Activated T-helper 9 cell treated with anti-CD3 and anti-CD28 coated beads, Interleukin-2, amount 50 U/mL, for 16 hours (primary cell): Measurements from ENCODE around the gene LRRFIP2.
"Not testable (repeated sequence)": the region's sequence is repeated elsewhere in the genome, so short reads cannot be mapped to it uniquely, and the experiment has no call there.

Experiments used
- DNase-seq: peaks from one replicate; pipeline ENCODE4 v3.0.0-alpha.2; 2020; ENCODE audit warnings: low read depth

LRRFIP2 gene

DNA sequence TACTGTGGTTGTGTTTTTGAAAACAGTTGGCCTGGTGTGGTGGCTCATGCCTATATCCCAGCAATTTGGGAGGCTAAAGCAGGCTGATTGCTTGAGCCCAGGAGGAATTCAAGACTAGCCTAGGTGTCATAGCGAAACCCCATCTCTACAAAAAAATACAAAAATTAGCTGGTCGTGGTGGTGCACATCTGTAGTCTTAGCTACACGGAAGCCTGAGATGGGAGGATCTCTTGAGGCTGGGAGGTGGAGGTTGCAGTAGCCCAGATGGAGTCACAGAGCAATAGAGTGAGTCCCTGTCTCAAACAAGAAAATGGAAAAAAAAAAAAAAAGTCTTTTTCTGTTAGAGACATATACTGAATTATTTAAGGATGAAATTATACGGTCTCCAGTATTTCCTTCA is 14.7 kb upstream of the LRRFIP2 start:
- no peak for DNase-seq

DNA sequence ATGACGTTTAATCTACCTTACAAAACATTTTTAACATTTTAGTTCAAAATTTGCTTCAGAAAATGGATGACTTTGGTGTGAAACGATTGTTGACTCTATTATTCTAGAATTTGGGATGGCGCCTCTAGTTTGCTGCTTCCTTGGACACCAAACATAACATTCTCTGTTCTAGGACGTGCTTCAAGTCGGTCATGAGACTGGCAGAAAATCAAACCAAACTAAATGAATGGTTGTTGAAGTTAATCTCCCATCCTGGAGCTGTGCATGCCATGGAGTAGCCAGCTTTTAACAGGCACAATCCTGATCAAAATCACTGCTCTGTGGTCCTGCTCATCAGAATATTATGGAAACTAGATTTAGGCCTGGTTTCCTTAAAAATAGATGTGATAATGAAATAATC is 9.6 kb upstream of the LRRFIP2 start:
- DNase-seq = no peak

GRCh38 chr3:37183375-37183831 is 9.0 kb upstream of the LRRFIP2 start:
- no peak for DNase-seq

DNA sequence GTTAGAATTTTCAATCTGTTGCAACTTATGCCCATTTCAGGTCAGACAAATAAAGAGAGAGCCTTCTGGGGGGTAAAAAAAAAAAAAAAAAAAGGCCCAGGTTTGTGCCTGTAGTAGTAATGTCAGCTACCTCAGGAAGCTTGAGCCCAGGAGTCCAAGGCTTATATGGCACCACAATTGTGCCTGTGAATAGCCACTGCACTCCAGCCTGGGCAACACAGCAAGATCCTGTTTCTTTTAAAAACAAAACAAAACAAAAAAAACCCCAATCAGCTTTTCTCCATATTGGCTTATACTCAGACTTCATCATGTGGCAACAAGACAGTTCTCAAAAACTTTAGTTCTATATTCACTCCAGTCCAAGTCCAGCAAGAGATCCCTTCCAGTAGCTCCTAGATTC is 8.4 kb upstream of the LRRFIP2 start:
- no peak for DNase-seq

DNA sequence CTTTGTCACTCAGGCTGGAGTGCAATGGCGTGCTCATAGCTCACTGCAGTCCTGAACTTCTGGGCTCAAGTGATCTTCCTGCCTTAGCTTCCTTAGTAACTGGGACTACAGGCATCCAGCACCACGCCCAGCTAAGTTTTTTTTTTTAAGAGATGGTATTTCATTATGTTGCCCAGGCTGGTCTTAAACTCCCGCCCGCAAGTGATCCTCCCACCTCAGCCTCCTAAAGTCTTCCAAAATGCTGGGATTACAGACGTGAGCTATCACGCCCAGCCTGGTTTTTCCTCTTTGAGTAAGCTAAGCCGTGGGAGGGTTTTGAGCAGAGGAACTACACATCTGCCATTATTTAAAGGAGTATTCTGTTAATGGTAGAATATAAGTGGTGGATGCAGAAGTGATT is 7.4 kb upstream of the LRRFIP2 start:
- no peak for DNase-seq

- no peak for DNase-seq
Observed at GRCh38 chr3:37179144-37179967, 5.0 kb upstream of the LRRFIP2 start.

GRCh38 chr3:37173806-37174205 is 576 bp downstream of the LRRFIP2 start:
- no peak for DNase-seq

GRCh38 chr3:37171144-37171543 is 3.2 kb downstream of the LRRFIP2 start:
- DNase-seq = no peak

GRCh38 chr3:37170513-37170912 is 3.9 kb downstream of the LRRFIP2 start:
- no peak for DNase-seq

- DNase-seq = no peak
Observed at GRCh38 chr3:37170060-37170459, 4.3 kb downstream of the LRRFIP2 start.

- no peak for DNase-seq
Observed at GRCh38 chr3:37168896-37169295, 5.5 kb downstream of the LRRFIP2 start.

DNA sequence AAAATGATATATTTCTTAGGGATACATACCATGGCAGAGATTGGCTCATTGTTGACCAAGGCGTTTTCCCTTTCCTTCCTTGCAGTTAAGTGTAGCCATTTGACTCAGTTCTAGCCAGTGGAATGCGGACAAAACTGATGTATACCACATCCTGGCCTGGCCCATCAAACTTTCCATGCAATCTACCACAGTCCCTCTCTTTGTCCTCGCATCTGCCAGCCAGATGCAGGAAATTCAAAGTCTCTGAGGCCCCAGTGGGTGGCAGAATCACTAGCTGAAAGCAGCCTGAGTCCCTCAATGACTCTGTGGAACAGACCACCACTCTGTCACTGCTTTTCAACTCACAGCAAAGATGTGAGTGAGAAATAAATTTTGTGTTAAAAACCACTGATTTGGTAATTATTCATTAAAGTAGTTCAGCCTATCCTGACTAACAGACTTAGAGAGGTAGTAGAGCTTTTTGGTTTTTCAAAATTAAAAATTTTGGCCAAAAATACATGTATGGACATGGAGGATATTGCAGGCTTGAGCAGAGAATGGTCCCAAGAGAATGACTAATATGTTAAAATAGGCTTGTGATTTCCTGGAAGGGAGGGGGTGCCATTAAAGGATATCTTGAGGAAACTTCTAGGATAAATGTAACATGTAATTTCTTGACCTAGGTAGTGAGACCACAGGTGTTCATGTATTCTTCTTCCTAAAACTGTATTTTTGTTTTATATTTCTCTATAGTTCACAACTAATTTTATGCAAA is 10.9 kb downstream of the LRRFIP2 start:
- DNase-seq = no peak

GRCh38 chr3:37162501-37163245 is 11.7 kb downstream of the LRRFIP2 start:
- DNase-seq = no peak

DNA sequence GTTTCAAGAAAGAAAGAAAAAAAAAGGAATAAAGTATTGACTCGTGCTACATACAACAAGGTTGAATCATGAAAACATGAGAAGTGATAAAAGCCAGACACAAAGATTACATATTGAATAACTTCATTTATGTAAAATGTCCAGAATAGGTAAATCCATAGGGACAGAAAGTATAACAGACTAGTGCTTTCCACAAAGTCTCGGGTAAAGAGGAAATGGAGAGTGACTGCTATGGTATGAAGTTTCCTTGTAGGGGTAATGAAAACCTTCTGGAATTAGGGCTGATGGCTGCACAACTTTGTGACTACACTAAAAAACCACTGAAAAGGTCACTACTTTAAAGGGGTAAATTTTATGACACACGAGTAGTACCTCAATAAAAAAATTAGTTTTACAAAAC is 13.0 kb downstream of the LRRFIP2 start:
- DNase-seq = no peak

- no peak for DNase-seq
Observed at GRCh38 chr3:37155782-37156181, 18.6 kb downstream of the LRRFIP2 start.

- DNase-seq = no peak
Observed at GRCh38 chr3:37154668-37155314, 19.6 kb downstream of the LRRFIP2 start.

DNA sequence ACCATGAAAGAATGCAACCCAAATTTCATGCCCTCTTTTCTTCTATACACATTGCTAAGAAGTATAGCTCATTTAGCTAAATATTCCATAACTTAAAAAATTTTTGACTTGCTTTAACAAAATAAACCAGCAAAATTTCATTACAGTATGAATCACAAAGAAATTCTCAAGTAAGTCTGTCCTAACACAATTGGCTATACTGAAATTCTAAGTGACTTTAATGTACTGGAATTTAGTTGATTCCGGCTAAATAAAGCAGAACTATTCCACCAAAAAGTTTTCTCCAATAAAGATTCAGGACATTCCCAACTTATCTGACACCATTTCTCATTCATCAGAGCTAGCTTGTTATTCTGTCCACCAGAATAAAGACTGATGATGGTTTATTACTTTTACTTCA is 23.8 kb downstream of the LRRFIP2 start:
- no peak for DNase-seq

DNA sequence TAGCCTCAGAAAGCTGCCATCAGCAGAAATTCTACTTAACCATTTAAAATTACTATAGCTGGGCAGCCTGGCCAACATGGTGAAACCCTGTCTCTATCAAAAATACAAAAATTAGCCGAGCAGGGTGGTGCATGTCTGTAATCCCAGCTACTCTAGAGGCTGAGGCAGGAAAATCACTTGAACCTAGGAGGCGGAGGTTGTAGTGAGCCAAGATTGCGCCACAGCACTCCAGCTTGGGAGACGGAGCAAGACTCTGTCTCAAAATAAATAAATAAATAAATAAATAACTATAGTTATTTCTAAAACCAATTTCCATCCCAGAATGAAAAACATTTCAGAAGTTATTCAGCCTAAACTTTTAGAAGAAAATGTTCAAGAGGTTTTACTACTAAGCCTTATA is 25.1 kb downstream of the LRRFIP2 start:
- DNase-seq = no peak

DNA sequence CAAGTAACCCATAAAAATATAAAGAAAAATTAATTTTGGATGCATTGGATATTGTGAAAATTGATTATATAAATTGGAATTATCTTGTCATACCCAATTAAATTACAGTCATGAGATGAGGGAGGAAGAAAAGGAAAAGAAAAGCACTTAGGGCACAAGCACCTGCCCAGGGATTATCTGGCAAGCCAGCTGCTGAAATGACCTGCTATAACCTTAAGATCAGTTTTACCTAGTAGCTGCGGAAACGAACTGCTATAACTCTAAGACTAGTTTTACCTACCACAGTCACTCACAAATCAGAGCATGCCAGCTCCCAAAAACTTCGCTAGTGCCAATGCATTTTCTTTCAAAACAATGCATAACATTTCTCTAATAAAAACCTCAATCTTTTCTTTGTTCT is 26.2 kb downstream of the LRRFIP2 start:
- no peak for DNase-seq

DNA sequence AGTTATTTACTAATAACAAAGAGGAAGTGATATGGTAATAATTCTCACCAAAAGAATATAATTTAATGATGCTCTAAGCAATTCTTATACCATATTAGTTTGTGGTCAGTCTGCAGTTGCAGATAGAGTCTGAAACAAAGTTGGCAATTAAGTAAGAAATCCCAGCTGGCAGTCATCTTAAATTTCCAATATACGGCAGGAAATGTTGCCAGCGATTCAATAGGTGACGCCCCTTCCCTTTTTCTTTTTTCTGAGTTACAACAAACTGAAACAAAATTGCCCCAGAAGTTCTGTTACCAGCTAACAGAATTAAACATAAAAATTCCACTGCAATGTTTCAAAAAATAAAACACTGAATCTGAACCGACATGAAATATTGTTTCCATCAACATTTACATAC is 26.7 kb downstream of the LRRFIP2 start:
- no peak for DNase-seq

- DNase-seq = not testable (repeated sequence)
Observed at GRCh38 chr3:37146927-37147326, 27.5 kb downstream of the LRRFIP2 start.

DNA sequence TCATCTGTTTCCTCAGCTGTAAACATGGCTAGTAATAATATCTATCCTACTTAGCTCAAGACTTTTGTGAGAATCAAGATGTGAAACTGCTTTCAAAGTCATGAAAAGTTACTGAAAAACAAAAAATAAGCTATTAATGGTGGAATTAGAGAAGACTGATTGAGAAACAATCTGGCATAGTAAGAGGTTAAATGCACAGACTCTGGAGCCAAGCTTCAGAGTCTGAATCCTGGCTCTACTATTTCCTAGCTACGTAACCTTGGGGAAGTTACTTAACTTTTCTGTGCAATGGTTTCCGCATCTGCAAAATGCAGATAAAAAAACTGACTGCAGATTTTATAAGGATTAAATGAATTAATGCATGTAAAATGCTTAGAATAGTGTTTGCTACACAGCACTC is 28.8 kb downstream of the LRRFIP2 start:
- no peak for DNase-seq
